ENCODE measurements around the gene WDR18.

WDR18 gene

DNA sequence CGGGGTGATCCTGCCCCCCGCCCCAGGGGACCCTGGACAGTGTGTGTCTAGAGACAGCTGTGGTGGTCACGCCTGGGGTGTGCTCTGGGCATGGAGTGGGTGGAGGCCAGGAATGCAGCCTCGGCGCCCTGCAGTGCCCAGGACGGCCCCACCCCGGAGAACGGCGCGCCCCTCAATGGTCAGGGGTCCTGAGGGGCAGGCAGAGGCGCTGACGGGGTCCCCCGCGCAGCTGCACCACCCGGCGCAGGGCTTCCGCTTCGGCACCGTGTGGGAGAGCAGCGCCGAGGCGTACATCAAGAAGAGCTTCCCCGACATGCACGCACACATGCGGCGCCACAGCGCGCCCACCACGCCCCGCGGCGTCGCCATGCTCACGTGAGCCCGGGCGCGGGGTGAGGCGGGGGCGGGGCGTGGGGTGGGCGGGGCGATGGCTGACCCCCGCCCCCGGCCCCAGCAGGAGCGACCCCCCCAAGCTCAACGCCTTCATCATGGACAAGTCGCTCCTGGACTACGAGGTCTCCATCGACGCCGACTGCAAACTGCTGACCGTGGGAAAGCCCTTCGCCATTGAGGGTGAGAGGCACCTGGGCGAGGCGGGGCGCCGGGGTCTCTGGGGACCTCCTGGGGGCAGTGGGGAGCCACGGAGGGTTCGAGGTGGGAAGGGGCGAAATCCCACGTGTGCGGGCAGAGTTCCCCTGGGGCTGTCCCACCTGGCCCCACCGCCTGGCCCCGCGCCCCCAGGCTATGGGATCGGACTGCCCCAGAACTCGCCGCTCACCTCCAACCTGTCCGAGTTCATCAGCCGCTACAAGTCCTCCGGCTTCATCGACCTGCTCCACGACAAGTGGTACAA, 23.5 kb downstream of the WDR18 start:
- no peak for DNase-seq (ENCODE audit: low read depth, low spot score)

DNA sequence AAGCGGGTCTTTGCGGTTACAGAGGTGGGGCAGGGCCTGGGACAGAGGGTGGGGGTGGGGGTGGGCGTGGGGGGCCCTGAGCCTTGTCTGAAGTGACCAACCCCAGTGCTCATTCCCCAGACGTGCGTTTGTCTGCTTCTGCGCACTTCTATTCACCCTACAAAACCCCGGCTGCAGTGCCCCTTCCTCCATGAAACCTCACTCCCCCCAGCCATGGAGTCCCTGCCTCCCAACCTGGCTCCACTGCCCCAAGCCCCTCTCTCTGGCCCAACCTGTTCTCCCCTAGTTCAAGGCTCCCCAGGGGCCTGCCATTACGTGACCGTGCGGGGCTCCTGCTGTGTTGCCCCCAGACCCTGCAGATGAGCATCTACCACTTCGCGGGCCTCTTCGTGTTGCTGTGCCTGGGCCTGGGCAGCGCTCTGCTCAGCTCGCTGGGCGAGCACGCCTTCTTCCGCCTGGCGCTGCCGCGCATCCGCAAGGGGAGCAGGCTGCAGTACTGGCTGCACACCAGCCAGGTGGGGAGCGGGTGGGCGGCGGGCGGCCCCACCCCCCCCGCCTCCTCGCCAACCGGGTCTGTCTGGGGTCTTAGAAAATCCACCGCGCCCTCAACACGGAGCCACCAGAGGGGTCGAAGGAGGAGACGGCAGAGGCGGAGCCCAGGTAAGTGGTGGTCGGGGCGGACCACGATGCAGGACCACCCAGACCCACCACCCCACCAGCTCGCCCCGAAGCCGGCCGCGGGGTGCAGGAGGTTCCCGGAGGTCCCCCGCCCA, 24.3 kb downstream of the WDR18 start:
- no peak for DNase-seq (ENCODE audit: low read depth, low spot score)

DNA sequence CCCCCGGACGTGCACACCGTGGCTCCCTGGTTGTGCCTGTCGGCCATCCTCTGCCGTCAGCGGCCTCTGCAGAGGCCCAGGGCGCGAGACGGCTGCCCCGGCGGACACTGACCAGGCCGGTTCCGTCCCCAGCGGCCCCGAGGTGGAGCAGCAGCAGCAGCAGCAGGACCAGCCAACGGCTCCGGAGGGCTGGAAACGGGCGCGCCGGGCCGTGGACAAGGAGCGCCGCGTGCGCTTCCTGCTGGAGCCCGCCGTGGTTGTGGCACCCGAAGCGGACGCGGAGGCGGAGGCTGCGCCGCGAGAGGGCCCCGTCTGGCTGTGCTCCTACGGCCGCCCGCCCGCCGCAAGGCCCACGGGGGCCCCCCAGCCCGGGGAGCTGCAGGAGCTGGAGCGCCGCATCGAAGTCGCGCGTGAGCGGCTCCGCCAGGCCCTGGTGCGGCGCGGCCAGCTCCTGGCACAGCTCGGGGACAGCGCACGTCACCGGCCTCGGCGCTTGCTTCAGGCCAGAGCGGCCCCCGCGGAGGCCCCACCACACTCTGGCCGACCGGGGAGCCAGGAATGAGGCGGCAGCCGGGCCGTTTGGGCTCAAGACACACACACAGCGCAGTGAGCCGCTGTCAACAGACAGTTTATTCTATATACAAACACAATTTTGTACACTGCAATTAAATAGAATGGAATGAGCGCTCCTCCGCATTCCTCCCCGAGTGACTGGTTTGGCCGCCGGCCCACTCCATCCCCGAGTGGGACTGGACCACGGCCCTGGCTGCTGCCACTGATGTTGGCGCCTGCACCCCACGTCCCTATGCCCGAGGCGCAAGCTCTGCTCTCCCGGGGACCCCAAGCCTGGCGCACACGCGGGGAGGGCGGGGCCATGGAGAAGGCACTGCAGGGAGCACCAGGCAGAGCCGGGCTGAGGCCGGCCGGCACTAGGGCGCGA, 25.2 kb downstream of the WDR18 start:
- DNase-seq (ENCODE audit: low read depth, low spot score) = no peak

- DNase-seq (ENCODE audit: low read depth, low spot score) = no peak
Observed at GRCh38 chr19:1009981-1010538, 25.9 kb downstream of the WDR18 start.

DNA sequence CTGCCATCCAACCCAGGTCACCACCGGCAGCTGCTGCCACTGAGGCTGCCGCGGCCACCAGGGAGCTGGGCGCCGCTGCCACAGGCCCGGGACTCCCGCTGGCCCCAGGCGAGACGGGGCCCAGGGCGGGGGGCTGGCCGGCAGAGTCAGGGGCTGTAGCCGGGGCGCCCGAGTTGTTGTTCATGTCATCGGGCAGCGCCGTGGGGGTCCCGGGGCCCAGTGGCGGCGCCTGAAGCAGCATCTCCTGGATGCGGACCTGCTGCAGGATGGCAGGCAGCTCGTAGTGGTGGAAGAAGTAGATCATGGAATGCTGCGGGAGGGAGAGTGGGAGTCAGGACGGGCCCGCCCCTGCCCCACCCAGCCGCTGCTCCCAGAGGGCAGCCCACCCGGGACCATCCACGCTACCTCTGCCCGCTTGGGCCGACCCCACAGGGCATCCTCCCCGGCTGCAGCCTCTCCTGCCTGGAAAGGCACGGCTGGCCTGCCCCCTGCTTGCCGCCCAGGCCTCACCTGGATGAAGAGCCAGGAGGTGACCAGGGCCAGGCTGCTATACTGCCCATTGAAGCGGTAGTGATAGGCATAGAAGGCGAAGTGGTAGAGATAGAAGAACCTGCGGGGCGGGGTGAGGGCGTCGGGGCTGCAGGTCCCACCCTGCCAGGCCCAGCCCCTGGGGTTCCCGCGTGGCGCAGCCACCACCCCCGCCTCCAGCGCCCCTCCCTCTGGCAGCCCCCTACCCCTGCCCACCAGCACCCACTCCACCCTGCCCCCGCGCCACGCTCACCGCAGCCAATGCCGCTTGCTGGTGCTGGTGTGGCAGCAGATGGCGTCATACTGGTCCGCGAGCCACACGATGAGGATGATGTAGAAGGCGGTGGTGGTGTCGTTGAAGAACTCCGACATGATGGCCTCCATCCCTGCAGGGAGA, 26.7 kb downstream of the WDR18 start:
- no peak for DNase-seq (ENCODE audit: low read depth, low spot score)

GRCh38 chr19:1011831-1012333, 27.7 kb downstream of the WDR18 start:
- no peak for DNase-seq (ENCODE audit: low read depth, low spot score)

GRCh38 chr19:1012334-1012733, 28.2 kb downstream of the WDR18 start:
- DNase-seq (ENCODE audit: low read depth, low spot score) = no peak

DNA sequence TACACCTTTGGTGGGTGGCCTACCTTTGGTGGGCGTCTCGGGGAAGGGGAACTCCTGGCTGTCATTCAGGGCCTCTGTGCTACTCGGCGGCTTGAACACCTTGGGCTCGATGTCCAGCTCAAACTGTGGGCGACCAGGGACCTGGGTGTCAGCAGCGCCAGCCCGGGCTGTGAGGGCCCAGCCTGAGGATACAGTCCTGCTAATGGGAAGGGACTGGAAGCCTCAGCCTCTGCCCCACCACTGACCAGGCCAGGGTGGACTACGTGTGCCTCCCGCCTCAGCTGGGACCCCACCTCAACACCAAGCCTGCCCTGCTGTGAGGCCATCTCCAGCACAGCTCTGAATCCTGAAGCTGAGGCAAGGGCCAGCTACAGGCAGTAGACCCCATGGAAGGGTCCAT, 29.1 kb downstream of the WDR18 start:
- no peak for DNase-seq (ENCODE audit: low read depth, low spot score)

GRCh38 chr19:1014161-1015060, 30.3 kb downstream of the WDR18 start:
- DNase-seq (ENCODE audit: low read depth, low spot score) = no peak

DNA sequence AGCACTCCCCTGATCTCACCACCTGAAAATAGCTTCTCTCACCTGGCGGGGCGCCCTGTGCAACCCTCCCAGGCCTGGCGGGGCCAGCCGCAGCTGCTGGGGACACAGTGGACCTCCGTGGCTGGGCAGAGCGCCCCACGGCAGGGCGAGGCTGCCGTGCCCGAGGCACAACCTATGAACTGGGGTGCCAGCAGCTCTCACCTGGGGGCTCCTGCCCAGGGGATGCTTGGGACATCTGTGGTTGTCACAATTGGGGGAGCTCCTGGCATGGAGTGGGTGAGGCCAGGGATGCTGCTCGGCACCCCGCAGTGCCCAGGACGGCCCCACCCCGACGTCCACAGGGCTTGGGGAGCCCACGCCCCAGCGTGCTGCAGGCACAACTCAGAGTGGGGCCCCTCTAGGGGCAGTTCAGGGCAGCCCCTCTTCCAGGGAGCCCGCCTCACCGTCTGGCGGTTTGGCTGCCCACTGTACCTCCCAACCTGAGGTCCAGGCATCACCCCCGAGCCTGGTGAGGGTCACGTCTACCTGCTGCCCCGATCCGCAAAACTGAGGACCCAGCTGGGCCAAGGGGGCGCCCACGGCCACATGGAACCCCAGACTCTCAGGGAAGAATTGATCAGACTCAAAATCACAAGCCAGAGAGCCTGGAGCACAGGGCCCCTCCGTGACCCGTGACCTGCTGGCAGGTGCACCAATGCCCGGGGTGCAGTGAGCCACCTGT, 31.1 kb downstream of the WDR18 start:
- no peak for DNase-seq (ENCODE audit: low read depth, low spot score)

GRCh38 chr19:1015782-1016646, 31.9 kb downstream of the WDR18 start:
- DNase-seq (ENCODE audit: low read depth, low spot score) = no peak

- no peak for DNase-seq (ENCODE audit: low read depth, low spot score)
Observed at GRCh38 chr19:1016647-1017114, 32.5 kb downstream of the WDR18 start.

- DNase-seq (ENCODE audit: low read depth, low spot score) = no peak
Observed at GRCh38 chr19:1017115-1017905, 33.2 kb downstream of the WDR18 start.

GRCh38 chr19:1017906-1018305, 33.8 kb downstream of the WDR18 start:
- no peak for DNase-seq (ENCODE audit: low read depth, low spot score)

GRCh38 chr19:1018393-1018792, 34.2 kb downstream of the WDR18 start:
- no peak for DNase-seq (ENCODE audit: low read depth, low spot score)

GRCh38 chr19:1018932-1019615, 34.9 kb downstream of the WDR18 start:
- DNase-seq (ENCODE audit: low read depth, low spot score) = no peak
